KOPT-K1 (cell line): ENCODE data around the gene GNA14.

ENCODE experiments used
- H3K27ac ChIP-seq: fragments of 200-600 bp; sonication (generic); 2 replicates; pipeline ENCODE4 v1.5.1; 2016; ENCODE audit warnings: antibody characterized with exemption, mild to moderate bottlenecking, low read depth, low read length; ENCODE audit not compliant: poor library complexity, severe bottlenecking
- H3K36me3 ChIP-seq: fragments of 200-600 bp; sonication (generic); 2 replicates; pipeline ENCODE4 v1.5.1; 2017; ENCODE audit warnings: antibody characterized with exemption, mild to moderate bottlenecking, low read length, moderate library complexity; ENCODE audit not compliant: insufficient read depth
- H3K9me3 ChIP-seq: fragments of 200-600 bp; sonication (generic); 2 replicates; pipeline ENCODE4 v1.5.1; 2017; ENCODE audit warnings: antibody characterized with exemption, low read length, mild to moderate bottlenecking; ENCODE audit not compliant: insufficient read depth, poor library complexity, severe bottlenecking

The GNA14 gene

DNA sequence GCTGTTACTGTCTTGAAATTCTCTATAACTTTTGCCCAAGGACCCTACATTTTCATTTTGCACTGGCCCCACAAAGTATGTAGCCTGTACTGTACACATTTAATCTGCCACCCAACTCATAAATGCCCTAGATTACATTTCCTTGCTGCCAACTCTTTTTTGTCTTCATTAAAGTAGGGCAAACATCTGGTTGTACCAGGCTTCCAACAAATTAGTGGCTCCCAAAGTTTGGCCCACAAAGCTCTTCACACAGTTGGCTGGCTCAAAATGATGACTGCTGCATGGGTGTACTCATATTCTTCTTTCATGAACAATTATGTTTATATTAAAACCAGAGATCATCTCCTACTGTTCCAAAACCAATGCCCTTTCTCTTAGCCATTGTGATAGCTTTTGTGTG, 45.3 kb downstream of the GNA14 start:
- Histone ChIP-seq H3K9me3 (no peaks in the 10 kb centered on the region), H3K36me3 (no peaks in the 10 kb centered on the region), H3K27ac (no peak overlapping the region)

DNA sequence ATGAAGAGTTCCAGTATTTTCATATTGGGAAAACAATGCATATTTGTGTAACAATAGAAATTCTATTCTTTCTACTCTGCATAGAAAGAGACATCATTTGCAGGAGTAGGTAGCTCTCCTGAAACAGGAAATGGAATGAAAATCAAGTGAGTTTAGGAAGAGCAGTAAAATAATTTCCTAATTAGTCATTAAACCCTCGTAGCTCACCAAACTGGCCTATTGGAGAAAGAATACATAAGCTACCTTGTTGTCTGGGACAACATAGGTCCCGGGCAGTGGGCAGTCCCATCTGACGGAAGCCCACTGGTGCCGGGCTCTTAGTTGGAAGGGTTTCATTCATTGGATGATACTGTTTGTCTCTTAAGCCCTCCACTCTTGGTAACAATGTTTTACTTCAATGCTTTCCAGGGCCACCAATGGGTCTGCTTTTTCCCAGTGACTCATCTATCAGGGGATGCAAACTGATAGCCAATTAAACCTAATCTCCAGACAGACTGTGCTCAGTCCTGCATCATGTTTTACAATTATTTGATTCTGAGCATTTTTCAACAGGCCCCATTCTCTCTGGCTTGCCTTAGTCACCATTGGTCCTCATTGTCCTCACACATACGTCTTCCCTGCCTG, 46.5 kb downstream of the GNA14 start:
- Histone ChIP-seq H3K9me3 (no peaks in the 10 kb centered on the region), H3K27ac (no peak overlapping the region), H3K36me3 (no peaks in the 10 kb centered on the region)

DNA sequence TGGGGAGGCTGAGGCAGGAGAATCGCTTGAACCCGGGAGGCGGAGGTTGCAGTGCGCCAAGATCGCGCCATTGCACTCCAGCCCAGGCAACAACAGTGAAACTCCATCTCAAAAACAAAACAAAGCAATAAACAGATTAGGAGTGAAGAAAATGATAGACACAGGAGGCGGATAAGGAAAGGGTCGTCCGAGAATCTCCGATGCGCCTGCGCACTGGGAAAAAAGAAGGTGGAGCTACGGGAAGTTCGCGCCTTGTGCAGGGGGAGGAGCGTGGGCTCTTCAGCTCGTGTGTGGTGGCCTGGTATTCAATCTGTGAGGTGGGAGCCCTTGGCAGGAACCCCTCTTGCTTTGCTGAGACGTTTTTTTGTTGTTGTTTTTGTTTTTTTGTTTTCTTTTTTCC, 47.3 kb downstream of the GNA14 start:
- no peaks in the 10 kb centered on the region for H3K9me3 ChIP-seq
- H3K27ac ChIP-seq, result no peak overlapping the region
- no peaks in the 10 kb centered on the region for H3K36me3 ChIP-seq

DNA sequence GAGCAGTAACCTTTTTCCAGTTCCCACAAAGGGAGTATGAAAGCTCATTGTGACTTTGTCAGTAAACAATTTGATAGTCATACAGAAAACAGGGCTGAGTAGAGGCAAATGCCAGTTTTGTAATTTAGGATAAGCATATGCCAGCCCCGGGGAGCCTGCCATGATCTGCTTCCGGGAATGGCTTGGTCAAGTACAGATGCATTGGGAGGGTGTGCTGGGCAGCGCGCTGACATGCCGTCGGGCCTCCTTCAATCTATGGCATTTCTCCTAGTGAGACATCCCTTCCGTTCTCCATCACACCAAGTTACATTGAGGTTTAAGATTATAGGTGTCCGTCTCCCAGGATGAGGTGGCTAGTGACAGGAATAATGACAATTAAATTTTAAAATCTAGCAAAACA, 48.6 kb downstream of the GNA14 start:
- no peaks in the 10 kb centered on the region for H3K36me3 ChIP-seq
- H3K27ac ChIP-seq, result no peak overlapping the region
- H3K9me3 ChIP-seq, result no peaks in the 10 kb centered on the region

DNA sequence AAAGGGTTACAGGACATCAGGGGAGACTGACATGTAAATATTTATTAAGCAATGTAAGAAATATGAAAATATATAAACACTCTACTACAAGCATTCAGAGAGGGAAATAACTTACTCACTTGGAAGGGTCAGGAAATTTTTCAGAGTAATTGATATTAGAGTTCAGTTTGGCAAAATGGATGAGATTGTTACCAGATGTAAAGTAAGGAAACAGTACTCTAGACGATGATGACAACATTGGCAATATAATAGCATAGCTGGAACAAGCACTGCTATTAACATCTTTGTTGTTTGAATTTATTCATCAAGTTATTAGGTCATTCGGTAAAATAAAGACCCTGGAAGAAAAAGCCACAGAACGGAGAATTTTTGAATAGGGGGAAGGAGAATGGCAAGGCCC, 49.1 kb downstream of the GNA14 start:
- H3K27ac ChIP-seq, result no peak overlapping the region
- no peaks in the 10 kb centered on the region for H3K9me3 ChIP-seq
- no peaks in the 10 kb centered on the region for H3K36me3 ChIP-seq

DNA sequence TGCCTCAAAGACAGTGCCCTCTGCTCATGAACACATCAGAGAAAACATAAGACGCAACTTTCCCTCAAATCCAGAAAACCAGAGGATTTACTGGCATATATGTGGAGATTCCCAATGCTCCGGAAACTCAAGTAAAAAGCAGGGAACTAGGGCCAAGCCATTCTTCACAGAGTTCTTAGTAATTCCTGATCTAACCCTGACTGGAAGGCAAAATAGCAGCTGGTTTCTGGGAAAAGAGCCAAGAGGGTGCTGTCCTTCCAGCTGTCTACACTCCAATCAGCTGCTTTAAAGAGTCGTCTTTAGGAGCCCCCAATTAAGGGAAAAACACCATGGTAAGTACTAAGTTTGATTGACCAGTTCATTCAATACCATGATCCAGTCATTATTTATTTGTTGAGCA, 49.6 kb downstream of the GNA14 start:
- H3K9me3 ChIP-seq, result no peaks in the 10 kb centered on the region
- H3K27ac ChIP-seq, result no peak overlapping the region
- H3K36me3 ChIP-seq, result no peaks in the 10 kb centered on the region

DNA sequence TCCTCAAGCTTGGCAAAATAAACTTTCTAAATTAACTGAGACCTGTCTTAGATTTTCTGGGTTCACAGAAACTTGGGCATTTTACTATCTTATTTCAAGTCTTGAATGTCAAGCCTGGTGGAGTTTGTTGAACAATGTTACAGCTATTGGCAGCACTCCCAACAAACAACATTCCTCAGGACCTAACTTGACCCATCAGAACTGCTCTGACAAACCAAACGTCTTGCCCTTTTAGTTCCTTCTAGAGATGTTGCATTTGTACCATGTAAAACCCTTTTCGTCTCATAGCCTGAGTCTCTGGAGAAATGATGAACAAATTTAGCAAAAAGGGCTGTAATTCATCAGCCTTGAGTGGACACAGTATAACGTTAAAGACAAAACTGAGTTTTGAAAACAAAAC, 51.1 kb downstream of the GNA14 start:
- no peak overlapping the region for H3K27ac ChIP-seq
- H3K9me3 ChIP-seq, result no peaks in the 10 kb centered on the region
- H3K36me3 ChIP-seq, result no peaks in the 10 kb centered on the region

DNA sequence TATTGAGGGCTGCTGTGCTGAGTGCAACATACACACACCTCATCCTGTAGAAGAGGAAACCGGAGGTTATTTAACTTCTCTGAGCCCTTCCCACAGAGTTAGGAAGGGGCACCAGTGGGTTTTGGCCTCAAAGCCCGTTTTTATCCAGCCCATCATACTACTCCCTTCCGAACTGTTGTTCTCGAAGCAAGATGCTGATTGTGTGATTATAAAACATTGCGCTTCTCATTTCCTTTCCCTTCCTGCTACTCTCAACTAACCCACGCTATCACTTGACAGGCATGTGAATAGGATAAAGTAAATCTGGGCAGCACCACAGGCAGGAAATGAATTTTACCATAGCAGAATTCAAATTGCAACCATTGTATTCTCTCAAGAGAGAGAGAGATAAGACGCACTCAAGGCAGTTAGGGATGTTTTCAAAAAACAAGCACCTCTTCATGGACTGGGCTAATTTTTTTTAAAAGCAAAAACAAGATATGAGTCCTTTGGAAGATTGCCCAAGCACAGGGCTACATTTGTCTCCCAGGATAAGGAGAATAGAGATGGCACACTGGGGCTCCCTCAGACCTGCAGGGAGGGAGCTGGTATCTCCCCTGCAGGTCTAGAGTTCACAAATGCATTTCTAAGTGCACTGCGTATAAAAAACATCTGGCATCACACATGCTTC, 52.6 kb downstream of the GNA14 start:
- Histone ChIP-seq H3K9me3 (no peaks in the 10 kb centered on the region), H3K36me3 (no peaks in the 10 kb centered on the region), H3K27ac (no peak overlapping the region)

DNA sequence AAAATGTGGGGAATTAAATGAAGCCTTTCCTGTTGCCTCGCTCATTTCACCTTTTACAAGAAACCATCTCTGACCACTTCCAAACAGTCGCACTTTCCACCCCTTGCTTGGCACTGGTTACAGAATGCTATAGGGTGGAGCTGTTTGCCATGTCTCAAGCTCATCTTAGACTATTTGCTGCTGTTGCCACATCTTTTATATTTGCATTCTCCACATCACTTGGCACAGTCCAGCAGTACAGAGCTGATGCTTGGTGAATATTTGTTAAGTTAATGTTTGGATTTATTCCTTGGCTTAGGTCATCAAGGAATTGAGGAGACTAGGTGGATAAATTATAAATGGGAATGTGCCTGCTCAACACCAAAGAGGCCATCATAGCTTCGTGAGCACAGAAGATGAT, 53.2 kb downstream of the GNA14 start:
- H3K9me3 ChIP-seq, result no peaks in the 10 kb centered on the region
- H3K36me3 ChIP-seq, result no peaks in the 10 kb centered on the region
- H3K27ac ChIP-seq, result no peak overlapping the region

DNA sequence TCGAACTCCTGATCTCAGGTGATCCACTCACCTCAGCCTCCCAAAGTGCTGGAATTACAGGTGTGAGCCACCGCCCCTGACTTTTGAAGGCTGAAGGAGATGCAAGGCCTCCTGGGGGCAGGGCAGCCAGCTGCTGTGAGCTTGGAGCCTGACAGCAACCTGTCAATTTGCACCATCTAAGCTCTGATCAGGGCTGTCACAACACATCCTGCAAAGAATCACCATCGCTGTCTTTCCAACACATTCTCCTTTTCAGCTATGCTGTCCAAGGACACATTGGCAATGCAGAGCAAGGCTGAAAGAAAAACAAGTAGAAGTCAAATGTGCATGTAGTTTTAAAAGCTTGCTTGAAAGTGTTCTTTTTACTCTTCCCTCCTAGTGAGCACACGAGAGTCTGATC, 54.6 kb downstream of the GNA14 start:
- H3K9me3 ChIP-seq, result no peaks in the 10 kb centered on the region
- no peaks in the 10 kb centered on the region for H3K36me3 ChIP-seq
- H3K27ac ChIP-seq, result no peak overlapping the region

DNA sequence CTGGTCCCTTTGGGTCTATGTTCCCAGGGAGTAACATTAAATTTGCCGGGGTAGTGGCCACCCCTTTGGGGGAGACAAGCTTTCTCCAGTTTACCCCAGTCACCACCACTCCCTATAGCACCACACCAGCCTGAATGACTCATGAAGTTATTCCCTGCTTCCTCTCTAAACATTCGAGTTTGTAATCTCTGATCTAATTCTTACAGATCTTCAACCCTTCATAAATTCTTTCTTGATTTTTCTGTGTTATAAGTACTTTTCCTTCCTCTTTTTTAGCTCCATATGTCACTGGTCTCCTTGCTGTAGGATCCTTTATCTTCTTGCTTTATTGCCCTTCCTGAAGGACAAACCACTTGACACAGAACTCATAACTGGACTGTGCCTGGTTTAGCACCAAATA, 55.6 kb downstream of the GNA14 start:
- no peaks in the 10 kb centered on the region for H3K9me3 ChIP-seq
- no peak overlapping the region for H3K27ac ChIP-seq
- no peaks in the 10 kb centered on the region for H3K36me3 ChIP-seq

DNA sequence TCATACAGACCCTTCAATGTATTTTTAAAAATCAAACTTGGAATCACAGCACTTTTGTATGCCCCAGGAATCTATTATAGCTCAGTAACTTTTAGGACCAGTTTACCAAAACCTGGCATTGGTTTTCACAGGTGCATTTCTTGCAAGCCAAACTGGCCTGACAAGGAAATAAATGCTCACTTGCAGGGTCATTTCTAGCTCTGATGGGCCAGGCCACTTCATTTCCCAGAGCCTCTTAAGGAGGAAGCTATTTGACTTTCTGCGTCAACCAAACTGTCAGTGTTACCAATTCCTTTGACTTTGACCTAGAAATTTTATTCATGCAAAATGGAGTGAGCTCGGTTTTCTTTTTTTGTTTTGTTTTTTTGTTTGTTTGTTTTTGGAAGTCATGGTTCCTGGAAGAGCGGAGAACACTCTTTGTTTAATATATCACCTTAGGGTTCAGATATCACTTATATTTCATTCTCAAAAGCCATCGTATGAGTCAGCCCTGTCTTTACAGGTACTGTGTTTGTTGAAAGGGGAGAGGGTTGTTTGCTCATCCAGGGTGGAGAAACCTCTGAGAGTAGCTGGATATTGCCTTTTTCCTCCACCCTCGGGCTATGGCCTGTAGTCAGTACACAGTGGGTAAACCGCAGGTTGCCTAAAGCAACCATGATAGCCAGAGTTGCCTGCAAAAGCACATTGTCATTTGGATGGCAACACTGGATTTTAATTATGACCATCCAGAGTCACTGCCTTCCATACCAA, 58.9 kb downstream of the GNA14 start:
- Histone ChIP-seq H3K36me3 (no peaks in the 10 kb centered on the region), H3K27ac (no peak overlapping the region), H3K9me3 (no peaks in the 10 kb centered on the region)

DNA sequence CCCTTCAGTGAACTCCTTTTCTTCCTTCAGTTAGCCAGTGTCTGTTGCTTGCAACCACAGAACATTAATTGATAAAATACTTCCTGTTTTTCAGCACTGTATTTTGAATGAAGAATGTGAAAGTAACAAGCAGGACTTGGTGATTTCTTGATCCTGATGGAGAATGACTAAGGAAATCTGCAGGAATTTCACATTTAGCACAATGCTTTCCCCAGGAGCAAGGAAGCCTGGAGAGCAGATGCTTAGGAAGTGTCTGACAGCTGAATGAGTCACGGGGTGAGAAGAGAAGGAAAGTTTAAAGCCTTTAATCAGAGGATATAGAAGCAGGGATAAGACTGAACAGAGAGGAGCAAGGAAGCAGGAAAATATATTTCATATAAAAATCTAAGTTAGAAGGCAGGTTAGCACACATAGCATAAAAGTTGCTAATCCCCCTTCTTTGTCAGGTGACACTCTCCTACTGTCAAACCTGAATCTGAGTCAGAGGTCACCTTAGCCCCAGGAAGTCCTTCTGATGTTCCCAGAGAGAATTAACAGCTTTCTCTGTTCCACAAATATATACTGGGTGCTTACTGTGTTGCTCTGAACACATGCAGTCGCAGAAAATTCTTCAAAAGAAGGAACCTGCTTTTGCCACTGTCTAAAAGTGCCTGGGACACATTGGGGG, 59.7 kb downstream of the GNA14 start:
- no peak overlapping the region for H3K27ac ChIP-seq
- no peaks in the 10 kb centered on the region for H3K9me3 ChIP-seq
- no peaks in the 10 kb centered on the region for H3K36me3 ChIP-seq

DNA sequence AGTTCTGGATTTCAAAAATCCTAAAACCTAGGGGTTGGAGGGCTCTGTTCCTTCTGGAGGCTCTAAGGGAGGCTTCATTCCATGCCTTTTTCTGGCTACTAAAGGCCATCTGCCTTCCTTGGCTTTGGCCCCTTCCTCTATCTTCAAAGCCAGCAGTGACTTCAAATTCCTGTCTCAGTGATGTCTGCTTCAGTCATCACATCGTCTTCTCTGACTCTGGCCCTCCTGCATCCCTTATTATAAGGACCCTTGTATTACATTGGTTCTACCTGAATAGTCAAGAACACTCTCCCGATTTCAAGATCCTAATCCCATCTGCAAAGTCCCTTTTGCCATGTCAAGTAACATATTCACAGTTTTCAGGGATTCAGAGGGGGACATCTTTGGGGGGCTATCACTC, 60.3 kb downstream of the GNA14 start:
- H3K9me3 ChIP-seq, result no peaks in the 10 kb centered on the region
- no peak overlapping the region for H3K27ac ChIP-seq
- H3K36me3 ChIP-seq, result no peaks in the 10 kb centered on the region

DNA sequence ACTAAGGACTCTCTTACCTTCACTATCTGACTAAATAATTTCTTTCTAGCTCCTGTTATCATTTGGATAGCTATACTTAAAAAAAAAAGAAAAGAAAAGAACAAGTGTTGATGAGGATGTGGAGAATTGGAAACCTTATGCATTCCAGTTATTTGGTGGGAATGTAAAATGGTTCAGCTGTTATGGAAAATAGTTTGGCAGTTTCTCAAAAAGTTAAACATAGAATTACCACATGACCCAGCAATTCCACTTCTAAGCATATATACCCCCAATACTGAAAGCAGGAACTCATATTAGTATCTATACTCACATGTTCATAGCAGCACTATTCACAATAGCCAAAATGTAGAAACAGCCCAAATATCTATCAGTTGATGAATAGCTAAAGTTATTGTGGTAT, 61.1 kb downstream of the GNA14 start:
- no peak overlapping the region for H3K27ac ChIP-seq
- H3K36me3 ChIP-seq, result no peaks in the 10 kb centered on the region

More for the DNA sequence above, 61.1 kb downstream of the GNA14 start:
- H3K9me3 ChIP-seq, result no peaks in the 10 kb centered on the region
